Activated T-cell treated with anti-CD3 and anti-CD28 coated beads, Interleukin-2, amount 50 U/mL, for 1 hour (primary cell): Measurements from ENCODE around the gene LRP1B.

Source experiments
- DNase-seq: peaks from one replicate; pipeline ENCODE4 v3.0.0-alpha.2; 2020

The LRP1B gene

DNA sequence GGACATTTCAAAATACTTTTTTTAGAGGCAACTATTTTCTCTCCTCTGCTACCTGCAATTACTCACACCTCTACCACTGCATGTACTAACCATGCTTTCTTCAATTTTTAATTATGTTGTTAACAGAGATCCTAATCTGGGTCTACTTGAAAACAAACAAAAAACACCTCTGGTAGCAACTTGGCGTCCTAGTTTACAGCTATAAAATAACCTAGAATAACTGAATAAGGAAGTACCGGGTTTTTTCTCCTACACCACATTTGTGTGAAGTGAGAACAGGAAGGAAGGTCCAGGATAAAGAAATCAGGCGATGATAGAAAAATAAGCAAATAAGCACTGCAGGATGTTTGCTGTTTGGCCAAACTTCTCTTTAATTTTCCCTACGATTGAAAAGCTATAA, 633.5 kb downstream of the LRP1B start:
- no peak for DNase-seq

GRCh38 chr2:141496810-141497209, 634.0 kb downstream of the LRP1B start:
- DNase-seq, result no peak

DNA sequence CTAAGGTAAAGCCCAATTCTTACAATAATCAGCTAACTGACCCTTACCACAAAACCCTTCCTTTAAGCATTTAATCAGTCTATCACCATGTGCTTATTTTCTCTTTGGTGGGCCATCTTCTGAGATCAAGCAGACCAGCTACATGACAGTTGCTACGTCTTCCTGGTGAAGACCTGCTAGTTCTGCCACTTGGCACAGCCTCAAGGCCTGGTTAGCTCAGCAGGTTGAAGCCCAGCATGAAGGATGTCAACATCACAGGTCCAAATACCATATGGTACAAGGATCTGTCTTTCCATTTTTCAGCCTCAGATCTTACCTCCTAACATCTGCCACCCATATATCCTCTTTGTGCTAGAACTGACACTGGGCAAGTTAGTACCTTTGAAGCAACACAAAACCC, 636.9 kb downstream of the LRP1B start:
- no peak for DNase-seq

DNA sequence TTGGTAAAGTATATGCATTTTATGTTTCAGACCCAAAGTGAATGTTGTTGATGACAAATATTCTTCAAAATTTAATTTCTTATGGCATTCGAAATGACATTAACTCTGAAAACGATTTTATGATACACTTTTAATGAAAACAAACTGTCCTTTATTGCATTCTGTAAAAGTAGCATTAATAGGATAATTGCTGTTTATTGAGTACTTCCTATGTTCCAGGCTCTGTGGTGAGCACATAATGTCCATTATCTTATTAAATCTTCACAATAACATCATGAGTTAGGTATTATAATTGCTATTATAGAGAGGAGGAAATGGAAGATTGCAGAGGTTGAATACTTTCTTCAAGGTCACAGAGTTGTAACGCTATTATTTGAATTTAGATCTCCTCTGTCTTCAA, 638.0 kb downstream of the LRP1B start:
- DNase-seq, result no peak

DNA sequence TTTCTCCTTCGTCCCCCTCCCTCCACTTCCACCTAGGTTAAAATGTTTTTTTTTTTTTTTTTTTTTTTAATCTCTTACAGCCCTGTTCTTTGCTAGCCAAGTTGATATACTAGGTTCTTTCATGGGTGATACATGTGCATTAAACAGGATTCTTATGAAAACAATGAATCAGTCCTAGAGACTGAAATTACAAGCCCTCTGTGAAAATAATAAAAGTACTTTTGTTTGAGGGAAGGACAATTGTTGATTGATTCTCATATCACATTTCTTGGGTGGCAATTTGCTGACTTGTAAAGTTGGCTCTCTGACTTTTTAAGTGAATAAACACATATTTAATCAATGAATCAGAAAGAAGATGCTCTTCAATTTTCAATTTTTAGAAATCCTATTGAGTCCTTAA, 639.9 kb downstream of the LRP1B start:
- DNase-seq, result no peak

DNA sequence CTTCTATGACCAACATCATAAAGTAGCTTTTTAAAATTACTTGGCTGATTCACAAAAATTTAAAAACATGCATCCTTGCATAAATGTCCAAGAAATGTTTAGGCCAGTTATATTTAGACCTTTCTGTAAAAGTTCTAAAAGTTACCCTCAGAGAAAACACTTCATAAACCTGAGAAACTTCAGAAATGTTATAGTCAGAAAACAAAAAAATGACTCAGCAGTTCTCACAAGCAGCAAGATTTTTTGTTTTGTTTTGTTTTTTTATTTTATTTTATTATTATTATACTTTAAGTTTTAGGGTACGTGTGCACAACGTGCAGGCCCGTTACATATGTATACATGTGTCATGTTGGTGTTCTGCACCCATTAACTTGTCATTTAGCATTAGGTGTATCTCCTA, 648.1 kb downstream of the LRP1B start:
- no peak for DNase-seq

DNA sequence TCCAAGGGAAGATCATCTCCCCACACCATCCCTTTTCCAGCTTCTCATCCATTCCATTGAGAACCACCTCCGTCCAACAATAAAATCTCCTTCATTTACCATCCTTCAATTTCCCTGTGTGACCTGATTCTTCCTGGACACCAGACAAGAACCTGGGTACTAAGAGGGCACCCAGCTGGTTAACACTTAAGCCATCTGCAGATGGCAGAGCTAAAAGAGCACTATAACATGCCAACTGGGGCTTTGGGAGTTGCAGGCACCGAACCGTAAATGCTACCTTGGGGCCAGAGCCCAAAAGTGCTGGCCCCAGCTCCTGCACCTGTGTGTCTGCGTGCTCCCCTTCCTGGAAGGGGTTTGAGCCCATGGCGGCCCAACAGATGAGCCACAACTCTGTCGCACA, 655.0 kb downstream of the LRP1B start:
- no peak for DNase-seq

DNA sequence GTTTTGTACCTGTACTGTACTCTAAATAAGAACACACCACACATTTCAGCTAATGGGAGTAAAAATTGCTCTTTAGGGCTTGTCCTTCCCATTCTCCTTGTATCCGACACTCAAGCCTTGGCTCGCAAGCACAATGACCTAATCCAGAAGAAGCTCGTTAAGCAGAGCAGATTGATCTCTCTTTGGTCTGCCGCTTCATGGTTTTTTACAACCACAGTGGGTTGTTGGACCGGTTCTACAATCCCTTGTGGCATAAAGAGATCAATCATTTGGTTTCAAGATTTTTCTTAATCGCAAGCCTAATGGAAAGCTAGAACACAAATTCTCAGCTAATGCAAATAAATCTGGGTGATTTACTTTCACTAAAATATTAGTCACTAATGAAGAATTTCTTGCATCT, 662.1 kb downstream of the LRP1B start:
- DNase-seq, result no peak

DNA sequence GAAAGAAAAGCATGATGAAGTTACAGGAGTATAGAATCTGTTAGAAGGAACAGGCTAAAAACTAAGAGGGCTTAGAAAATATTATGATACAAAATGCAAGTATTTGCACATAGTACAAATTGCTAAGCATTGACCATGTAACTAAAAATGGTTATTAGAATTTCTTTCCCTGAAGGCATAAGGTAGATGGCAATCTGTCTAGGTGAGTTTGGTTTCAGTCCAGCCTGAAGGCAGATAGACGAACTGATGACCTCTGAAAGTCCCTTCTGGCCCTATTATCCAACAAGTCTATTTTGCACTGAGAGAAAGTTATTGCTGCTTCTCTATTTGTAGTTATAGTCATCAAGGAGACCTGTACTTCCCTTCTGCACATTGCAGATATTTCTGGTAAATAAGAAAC, 663.5 kb downstream of the LRP1B start:
- DNase-seq, result no peak

DNA sequence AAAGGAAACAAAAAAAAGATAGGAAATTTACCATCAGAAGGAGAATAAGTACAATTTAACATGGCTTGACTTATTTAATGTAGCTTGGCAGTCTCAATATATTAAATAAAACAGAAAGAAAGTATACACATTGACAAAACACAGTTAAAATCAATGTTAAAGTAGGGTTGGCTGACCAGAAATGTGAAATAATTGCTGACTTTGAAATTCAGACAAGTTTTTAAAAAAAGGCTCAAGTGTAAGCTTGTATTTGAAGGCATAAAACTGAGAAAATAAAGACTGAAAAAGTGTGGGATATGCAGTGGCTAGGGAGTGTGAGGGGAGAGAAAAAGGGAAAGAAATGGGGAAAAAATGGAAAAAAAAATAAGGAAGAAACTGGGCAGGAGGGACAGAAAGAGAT, 665.8 kb downstream of the LRP1B start:
- no peak for DNase-seq

DNA sequence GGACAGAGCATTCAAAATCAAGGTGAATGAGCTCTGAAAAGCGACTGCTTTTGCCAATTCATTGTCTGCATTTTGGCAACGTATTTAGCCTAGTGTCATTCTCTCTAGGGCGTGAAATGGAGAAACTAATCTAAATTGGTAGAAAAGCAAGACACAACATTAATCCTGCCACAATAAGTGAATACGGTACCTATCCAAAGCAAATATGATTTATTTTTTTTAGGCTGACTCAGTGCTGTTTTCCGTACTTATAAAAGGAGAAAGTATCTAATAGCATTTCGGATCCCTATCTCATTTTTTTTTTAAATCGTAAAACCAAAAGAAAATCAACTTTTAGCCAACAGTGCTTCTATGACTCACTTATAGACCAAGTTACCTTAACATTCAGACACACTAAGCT, 672.5 kb downstream of the LRP1B start:
- no peak for DNase-seq

DNA sequence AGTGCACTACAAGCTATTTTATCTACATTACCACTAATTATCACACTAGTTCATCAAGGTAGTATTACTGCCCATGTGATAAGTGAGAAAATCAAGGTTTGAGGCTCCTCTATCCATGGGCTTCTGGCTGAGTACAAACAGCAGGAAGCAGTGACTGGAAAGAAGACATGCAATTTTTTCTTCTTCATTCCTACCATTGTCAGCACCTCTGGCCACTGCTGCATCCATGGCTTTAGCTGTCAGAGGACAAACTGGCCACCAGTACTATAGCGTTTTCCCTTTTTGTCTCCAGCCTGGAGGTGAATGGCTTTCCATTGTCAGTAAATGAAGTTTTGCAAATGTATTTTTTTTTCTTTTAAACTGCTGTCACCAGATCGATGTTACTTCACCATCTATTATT, 674.9 kb downstream of the LRP1B start:
- DNase-seq, result no peak

- DNase-seq, result no peak
These were observed 675.5 kb downstream of the LRP1B start for GRCh38 chr2:141455211-141455826.

DNA sequence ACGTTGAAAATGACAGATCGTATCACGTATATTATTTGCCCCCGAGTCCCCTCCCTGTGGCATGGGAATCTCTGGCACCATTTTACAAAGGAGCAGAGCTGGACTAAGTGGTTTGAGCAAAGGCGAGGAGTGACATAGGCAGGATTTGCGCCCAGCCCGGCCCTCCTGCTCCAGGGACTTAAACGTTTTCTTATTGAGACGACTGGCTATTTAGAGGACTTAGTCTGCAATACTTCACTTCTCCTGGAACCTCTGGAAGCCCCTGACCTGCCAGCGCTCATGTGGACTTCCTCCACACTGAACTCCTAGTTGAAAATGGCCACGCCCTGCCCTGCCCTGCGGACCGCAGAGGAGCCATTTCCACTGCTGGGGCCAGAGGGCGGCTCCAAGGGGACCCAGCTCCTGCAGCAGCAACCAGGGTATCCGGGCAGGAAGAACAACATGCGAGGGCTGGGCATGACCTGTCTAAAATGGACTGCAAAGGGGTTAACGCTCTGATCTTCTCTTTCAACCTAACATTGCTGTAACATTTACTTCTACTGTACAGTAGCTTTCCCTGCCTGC, 690.7 kb downstream of the LRP1B start:
- DNase-seq, result no peak

DNA sequence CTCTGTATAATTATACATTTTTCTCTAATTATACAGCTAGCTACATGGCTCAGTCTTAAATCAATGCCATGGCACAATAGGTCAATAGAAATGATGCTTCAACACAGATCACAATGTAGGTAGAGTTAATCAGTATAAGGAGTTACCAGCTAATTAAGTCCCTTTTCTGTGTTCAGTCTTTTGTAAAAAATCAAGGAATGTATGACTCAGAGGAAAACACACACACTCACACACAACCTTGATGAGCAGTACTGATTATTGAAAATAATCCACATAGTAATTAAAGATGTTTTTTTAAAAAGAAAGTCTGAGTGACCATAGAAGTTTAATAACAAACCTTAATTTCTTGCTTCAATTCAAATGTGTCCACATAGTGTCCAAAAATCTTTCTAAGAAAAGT, 691.3 kb downstream of the LRP1B start:
- DNase-seq, result no peak

- no peak for DNase-seq
These were observed 692.3 kb downstream of the LRP1B start for GRCh38 chr2:141438536-141438935.

DNA sequence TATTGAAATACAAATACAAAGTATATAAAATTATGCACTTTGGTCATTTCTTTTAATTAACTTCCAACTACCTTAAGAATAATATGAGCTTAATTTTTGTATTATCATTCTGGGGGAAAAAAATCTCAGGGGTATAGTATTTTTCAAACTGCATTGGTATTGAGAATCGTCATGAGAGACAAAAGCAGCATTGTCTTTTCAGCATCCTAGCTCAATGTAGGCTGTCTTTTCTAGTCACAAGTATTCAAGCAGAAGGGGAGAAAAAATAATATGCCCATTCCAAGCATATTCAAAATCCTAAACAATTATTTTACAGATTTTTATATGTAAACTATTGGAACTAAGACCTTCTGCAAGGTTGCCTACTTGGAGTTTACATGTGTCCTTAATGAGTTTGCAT, 693.3 kb downstream of the LRP1B start:
- DNase-seq, result no peak

DNA sequence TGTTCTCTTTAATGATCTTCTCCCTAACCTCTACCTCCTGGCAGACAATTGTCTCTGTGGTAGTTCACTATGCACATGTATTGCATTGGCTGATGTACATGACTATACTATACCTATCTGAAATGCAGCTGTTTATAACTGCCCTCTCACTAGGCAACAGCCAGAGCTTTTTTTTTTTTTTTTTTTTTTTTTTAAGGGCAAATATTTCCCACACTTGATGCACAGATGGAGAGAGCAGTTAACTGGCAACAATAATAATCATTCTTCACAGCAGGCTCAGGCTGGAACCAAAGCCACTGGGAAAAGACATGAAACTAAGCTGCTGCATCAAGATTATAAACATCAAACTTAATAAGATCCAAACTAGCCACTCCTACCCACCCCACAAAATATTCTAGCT, 707.7 kb downstream of the LRP1B start:
- DNase-seq, result no peak

DNA sequence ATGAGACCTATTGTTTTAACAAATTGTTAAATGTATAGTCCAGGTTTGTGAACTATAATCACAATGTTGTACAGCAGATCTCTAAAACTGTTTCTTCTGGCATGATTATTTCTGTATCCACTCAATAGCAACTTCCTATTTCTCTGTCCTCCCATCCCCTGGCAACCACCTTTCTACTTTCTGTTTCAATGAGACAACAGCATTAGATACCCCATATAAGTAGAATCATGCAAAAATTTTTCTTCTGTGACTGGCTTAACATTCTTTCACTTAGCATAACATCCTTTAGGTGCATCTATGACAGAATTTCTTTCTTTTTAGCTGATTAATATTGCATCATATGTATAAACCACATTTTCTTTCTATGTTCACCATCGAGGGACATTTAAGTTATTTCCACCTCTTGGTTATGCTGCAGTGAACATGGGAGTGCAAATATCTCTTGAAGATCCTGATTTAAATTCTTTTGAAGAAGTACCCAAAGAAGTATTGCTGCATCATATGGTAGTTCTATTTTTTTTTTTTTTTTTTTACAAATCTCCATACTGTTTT, 713.5 kb downstream of the LRP1B start:
- DNase-seq, result no peak

DNA sequence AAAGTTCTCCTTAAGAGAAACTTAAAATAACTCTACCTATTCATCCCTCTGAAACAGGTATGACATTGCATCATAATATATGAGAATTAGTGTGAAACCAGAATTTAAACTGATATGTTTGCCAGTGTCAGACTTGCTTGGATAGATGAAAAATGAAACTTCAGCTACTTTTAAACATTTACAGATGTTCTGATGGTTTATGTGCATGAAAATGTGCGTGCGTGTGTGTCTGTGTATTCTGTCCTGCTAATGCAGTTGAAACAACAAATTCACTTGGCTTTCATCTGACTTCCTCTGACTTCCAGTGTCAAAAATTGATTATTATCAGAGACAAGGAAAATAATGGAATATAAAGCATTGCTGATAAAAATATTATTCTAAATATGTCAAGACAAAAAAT, 719.4 kb downstream of the LRP1B start:
- DNase-seq, result no peak

- no peak for DNase-seq
These were observed 731.5 kb downstream of the LRP1B start for GRCh38 chr2:141399270-141399669.

DNA sequence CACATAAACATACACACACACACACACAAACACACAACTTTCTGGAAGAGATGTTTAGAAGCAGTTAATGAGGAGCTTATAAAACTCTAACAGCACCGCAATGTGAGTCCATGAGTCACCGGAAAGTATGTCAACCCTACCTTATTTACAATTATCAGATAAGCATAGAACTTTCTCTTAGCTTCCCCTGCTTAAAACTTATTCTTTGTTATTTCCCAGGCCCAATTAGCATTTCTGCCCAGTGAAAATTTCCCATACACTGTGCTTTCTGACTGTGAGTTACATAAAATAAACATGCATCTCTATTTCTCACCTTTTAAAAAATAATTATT, 737.6 kb downstream of the LRP1B start:
- DNase-seq, result no peak

- DNase-seq, result no peak
These were observed 738.2 kb downstream of the LRP1B start for GRCh38 chr2:141392517-141393213.

- DNase-seq, result no peak
These were observed 744.6 kb downstream of the LRP1B start for GRCh38 chr2:141386168-141386567.

- DNase-seq, result no peak
These were observed 746.1 kb downstream of the LRP1B start for GRCh38 chr2:141384676-141385075.
